Astrocyte of the cerebellum (primary cell): ENCODE data around the gene CDK19.
"Not testable (repeated sequence)": the region's sequence is repeated elsewhere in the genome, so short reads cannot be mapped to it uniquely, and the experiment has no call there.

ENCODE experiments used
- DNase-seq: peaks from one replicate; pipeline ENCODE4 v3.0.0-alpha.2; 2011; ENCODE audit warnings: low read depth
- H3K4me3 ChIP-seq: 2 replicates; pipeline ENCODE4 v1.5.1; 2011; ENCODE audit warnings: mild to moderate bottlenecking, low read depth, low read length, moderate library complexity
- in situ Hi-C: cut with HindIII; loops from 2 replicates; pipeline ENCODE4 v1.10.0; 2017; ENCODE audit warnings: low sequenced_read_pairs
- TF ChIP-seq, protein P1 (sequence below): IDR thresholded peaks from 2 replicates; pipeline ENCODE4 v1.5.1; 2012; ENCODE audit warnings: low read length, low read depth, moderate library complexity, mild to moderate bottlenecking; ENCODE audit errors: missing control alignments

Gene CDK19

DNA sequence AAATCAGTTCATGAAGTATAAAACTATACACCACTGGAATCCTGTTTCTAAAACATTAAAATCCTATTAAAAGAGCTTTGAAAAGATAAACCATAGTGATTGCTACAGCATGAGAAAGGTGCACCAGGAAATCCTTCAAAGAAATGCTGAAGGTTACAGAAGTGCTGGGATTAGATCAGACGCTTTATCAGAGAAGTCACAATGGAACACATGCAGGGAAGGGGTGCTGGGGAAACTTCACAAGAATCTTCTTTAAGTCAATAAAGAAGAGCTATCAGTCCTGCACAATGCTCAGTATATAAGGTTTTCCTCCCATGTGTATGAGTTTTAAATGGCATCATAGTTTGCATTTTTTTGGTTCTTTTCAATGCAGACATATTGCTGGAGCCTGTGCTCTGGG, 201.2 kb downstream of the CDK19 start:
- no peak for DNase-seq
- TF ChIP-seq, protein P1, sequence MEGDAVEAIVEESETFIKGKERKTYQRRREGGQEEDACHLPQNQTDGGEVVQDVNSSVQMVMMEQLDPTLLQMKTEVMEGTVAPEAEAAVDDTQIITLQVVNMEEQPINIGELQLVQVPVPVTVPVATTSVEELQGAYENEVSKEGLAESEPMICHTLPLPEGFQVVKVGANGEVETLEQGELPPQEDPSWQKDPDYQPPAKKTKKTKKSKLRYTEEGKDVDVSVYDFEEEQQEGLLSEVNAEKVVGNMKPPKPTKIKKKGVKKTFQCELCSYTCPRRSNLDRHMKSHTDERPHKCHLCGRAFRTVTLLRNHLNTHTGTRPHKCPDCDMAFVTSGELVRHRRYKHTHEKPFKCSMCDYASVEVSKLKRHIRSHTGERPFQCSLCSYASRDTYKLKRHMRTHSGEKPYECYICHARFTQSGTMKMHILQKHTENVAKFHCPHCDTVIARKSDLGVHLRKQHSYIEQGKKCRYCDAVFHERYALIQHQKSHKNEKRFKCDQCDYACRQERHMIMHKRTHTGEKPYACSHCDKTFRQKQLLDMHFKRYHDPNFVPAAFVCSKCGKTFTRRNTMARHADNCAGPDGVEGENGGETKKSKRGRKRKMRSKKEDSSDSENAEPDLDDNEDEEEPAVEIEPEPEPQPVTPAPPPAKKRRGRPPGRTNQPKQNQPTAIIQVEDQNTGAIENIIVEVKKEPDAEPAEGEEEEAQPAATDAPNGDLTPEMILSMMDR: no peak
- no peak overlapping the region for H3K4me3 ChIP-seq
- in situ Hi-C loops: no loop called here

DNA sequence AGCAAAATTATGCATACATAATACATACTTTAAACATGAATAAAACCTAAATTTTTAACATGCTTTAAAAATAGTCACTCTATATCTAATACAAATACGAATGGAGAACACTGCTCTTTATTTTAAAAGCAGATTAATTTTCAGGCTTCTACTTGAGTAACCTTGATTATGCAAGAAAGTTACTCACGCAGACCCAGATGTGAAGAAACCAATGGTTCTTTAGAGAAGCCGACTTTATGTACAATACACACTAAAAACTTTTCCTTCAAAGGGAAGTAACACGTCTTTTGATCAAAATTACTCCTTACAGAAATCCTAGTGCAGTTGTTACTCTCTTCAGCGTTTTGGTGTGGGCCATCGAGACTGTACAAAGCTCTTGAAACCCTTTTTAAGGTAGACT, 201.9 kb downstream of the CDK19 start:
- DNase-seq: no peak
- in situ Hi-C loops: no loop called here

DNA sequence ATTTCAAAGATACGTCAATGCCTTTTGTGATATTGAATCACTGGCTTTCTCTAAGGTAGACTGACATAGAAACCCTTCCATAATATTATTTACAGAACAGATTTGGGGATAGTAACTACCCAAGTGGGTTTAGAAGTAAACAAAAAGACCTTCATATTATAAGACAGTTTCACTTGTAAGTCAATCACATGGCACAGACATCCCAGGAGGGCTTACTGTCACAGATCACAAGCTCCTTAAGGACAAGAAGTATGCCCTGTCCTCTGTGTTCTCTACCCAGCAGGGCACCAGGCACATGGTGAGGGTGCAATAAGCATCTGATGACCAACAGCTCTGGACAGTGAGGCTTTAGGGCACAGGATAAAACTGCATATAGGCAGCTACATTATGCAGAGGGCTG, 203.0 kb downstream of the CDK19 start:
- no peak overlapping the region for H3K4me3 ChIP-seq
- no peak for DNase-seq
- in situ Hi-C loops: no loop called here
- TF ChIP-seq, protein P1: no peak

More for the DNA sequence above, 201.9 kb downstream of the CDK19 start:
- H3K4me3 ChIP-seq: no peak overlapping the region
- TF ChIP-seq, protein P1: no peak

DNA sequence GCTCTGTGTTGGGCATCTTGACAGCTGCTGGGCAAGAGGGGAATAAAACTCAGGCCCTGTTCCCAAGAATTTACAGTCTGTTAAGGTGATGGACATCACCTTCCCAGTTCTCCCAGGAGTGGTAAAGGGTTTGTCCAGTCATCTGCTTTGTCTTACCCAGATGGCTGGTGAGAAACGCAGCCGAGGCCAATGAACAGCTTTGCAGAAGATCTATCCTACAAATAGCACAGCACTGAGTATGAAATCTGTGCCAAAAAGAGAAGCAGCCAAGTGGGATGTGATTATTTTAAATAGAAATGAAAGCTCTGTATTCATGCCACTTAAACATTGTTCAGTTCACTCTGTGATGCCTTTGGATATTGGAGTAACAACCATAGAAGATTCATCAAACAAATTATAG, 206.2 kb downstream of the CDK19 start:
- DNase-seq: no peak
- no peak overlapping the region for H3K4me3 ChIP-seq
- TF ChIP-seq, protein P1: no peak
- in situ Hi-C loops: loop anchor here (10.0 kb wide), 1 partner anchor 74 kb away; no protein-coding TSS in a partner anchor

DNA sequence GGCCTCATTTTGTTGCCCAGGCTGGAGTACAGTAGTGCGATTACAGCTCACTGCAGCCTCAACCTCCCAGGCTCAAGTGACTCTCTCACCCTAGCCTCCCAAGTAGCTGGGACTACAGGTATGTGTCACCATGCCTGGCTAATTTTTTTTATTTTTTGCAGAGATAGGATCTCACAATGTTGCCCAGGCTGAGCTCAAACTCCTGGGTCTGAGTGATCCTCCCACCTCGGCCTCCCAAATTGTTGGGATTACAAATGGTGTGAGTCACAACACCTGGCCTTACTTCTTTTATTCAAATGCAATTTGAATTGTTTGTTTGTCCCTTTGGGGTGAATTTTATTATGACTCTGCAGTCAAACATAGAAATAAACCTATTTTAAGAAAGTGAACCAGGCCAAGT, 207.1 kb downstream of the CDK19 start:
- in situ Hi-C loops: loop anchor here (10.0 kb wide), 1 partner anchor 73 kb away; no protein-coding TSS in a partner anchor
- no peak overlapping the region for H3K4me3 ChIP-seq
- DNase-seq: no peak
- TF ChIP-seq, protein P1: no peak

DNA sequence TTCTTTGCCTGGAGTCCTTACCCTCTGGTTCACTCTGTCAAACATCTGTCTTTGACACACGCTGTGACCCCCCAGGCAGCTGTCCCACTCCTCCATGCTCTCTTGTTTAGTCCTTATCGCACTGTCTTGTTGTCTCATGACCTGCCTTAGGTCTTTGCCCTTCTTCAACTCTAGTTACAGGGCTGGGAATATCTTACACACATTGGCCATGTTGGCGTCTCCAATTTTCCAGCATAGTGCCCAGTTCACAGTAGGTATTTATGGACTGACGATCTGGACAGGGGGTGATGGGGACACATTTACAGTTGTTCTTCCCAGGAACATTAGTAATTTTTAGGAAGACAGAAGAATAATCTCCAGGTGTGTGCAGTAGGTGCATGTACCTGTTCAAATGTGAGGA, 209.1 kb downstream of the CDK19 start:
- TF ChIP-seq, protein P1: no peak
- in situ Hi-C loops: loop anchor here (10.0 kb wide), 1 partner anchor 71 kb away; no protein-coding TSS in a partner anchor
- no peak overlapping the region for H3K4me3 ChIP-seq
- no peak for DNase-seq

DNA sequence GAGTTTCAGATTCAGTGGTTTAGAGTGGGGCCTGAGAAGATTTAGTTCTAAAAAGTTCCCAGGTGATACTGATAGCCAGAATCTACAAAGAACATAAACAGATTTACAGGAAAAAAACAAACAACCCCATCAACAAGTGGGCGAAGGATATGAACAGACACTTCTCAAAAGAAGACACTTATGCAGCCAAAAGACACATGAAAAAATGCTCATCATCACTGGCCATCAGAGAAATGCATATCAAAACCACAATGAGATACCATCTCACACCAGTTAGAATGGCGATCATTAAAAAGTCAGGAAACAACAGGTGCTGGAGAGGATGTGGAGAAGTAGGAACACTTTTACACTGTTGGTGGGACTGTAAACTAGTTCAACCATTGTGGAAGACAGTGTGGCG, 214.6 kb downstream of the CDK19 start:
- H3K4me3 ChIP-seq, DNase-seq: not testable (repeated sequence)
- in situ Hi-C loops: loop anchor here (10.0 kb wide), 1 partner anchor 66 kb away; no protein-coding TSS in a partner anchor
